Natural killer cell treated with Interleukin-12 subunit alpha and Interleukin-12 subunit beta and Interleukin-15 and Interleukin-18, amount 100 ng/mL, for 72 hours (primary cell): ENCODE measurements around the gene CD55. TPM values are rescaled to one million over a fixed set of nuclear protein-coding genes. Genes with fewer than 3 reads are reported as not detected.

Experiments
- ATAC-seq, 2 donors: fragments of 150-1000 bp; cut with Tn5 transposase in 1 of 2; sonication (Bioruptor Pico), chemical (Tn5 transposase) in 1 of 2; 2 replicates each; pipeline ENCODE4 v1.10.0; 2021
- DNase-seq: peaks from one replicate; pipeline ENCODE4 v3.0.0; 2022; ENCODE audit warnings: low spot score
- H3K27ac Mint-ChIP-seq, 2 donors: 1 replicate in 1 of 2; 2 replicates in 1 of 2; pipeline ENCODE4 v1.8.0; 2022; ENCODE audit warnings: mixed read lengths in 2 of 2, mild to moderate bottlenecking in 1 of 2, moderate library complexity in 1 of 2
- H3K27me3 Mint-ChIP-seq, 2 donors: 1 replicate in 1 of 2; 2 replicates in 1 of 2; pipeline ENCODE4 v1.8.0; 2022; ENCODE audit warnings: mixed read lengths in 2 of 2
- H3K36me3 Mint-ChIP-seq: one replicate; pipeline ENCODE4 v1.8.0; 2022; ENCODE audit warnings: mixed read lengths
- H3K4me1 Mint-ChIP-seq, 2 donors: 1 replicate in 1 of 2; 2 replicates in 1 of 2; pipeline ENCODE4 v1.8.0; 2022; ENCODE audit warnings: low read depth in 2 of 2, mixed read lengths in 2 of 2, mild to moderate bottlenecking in 1 of 2
- H3K4me3 Mint-ChIP-seq: one replicate; pipeline ENCODE4 v1.8.0; 2022; ENCODE audit warnings: mixed read lengths
- H3K9me3 Mint-ChIP-seq: 2 replicates; pipeline ENCODE4 v1.8.0; 2022; ENCODE audit warnings: mixed read lengths
- total RNA-seq, 2 donors: library from RNA; stranded (reverse); gene quantifications; one replicate each; pipeline ENCODE4 v1.2.3, GENCODE V29; 2022

Gene CD55
- 10 to 100 TPM; 41.5 to 84.0 TPM for total RNA-seq

- H3K9me3 Mint-ChIP-seq: no peaks in the 10 kb centered on the region
- peak within 1 kb of the TSS; percentile 91 for H3K4me3 Mint-ChIP-seq
- peak within 1 kb of the TSS; percentile 94 to 95 for H3K27ac Mint-ChIP-seq
- H3K27me3 Mint-ChIP-seq: peaks cover 0 to 3% of the 10 kb centered on the region in 2 donors
- peaks cover 29 to 35% of the 10 kb centered on the region in 2 donors for H3K4me1 Mint-ChIP-seq
- DNase-seq: peak; percentile 97
- peaks cover 6% of the 10 kb centered on the region for H3K36me3 Mint-ChIP-seq
- peak; percentile 96 for ATAC-seq
These were observed at the start of gene CD55 for GRCh38 chr1:207321079-207321789. Gene CD55 (plus strand): TSS chr1:207321678. CDS start chr1:207321766, 88 bp downstream.

DNA sequence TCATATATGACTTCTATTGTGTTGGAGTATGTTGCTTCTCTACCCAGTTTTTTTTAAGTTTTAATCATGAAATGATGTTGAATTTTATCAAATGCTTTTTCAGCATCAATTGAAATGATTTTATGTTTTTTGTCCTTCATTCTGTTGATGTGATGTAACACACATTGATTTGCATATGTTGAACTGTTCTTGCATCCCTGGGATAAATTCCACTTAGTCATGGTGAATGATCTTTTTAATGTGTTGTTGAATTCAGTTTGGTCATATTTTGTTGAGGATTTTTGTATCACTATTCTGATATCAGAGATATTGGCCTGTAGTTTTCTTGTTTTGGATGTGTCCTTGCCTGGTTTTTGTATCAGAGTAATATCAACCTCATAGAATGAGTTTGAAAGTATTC, 46.6 kb upstream of the CD55 start:
- DNase-seq: no peak
- no peaks in the 10 kb centered on the region for H3K4me1 Mint-ChIP-seq
- H3K9me3 Mint-ChIP-seq: peaks cover 5% of the 10 kb centered on the region
- H3K36me3 Mint-ChIP-seq: peaks cover 10% of the 10 kb centered on the region
- no peak overlapping the region for H3K27ac Mint-ChIP-seq
- H3K4me3 Mint-ChIP-seq: no peak overlapping the region
- ATAC-seq: no peak
- H3K27me3 Mint-ChIP-seq: peaks cover 29 to 36% of the 10 kb centered on the region in 2 donors

DNA sequence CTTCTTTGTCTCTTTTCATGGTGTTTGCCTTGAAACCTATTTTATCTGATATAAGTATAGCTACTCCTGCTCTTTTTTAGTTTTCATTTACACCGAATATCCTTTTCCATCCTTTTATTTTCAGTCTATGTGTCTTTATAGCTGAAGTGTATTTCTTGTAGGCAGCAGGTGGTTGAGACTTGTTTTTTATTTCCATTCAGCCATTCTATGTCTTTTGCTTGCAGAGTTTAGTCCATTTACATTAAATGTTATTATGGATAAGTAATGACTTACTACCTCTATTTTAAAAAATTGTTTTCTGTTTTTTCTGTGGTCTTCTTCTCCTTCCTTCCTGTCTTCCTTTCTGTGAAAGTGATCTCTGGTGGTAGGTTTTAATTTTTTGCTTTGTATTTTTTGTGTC, 45.0 kb upstream of the CD55 start:
- peaks cover 5% of the 10 kb centered on the region for H3K9me3 Mint-ChIP-seq
- peaks cover 10% of the 10 kb centered on the region for H3K36me3 Mint-ChIP-seq
- no peak overlapping the region for H3K4me3 Mint-ChIP-seq
- ATAC-seq (no peak), DNase-seq (no peak)
- no peaks in the 10 kb centered on the region for H3K4me1 Mint-ChIP-seq
- H3K27ac Mint-ChIP-seq: no peak overlapping the region
- peaks cover 29 to 41% of the 10 kb centered on the region in 2 donors for H3K27me3 Mint-ChIP-seq

DNA sequence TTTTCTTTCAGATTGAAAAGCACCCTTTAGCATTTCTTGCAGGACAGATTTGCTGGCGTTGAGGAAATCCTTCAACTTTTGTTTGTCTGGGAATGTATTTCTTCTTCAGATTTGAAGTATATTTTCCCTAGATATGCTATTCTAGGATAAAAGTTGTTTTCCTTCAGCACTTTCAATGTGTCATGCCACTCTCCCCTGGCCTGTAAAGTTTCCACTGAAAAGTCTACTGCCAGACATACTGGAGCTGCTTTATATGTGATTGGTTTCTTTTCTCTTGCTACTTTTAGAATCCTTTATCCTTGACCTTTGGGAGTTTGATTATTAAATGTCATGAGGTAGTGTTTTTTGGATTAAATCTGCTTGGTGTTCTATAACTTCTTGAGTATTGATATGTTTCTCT, 44.2 kb upstream of the CD55 start:
- Mint-ChIP-seq H3K4me1 (no peaks in the 10 kb centered on the region), H3K4me3 (no peak overlapping the region), H3K27ac (no peak overlapping the region), H3K36me3 (peaks cover 10% of the 10 kb centered on the region), H3K27me3 (peaks cover 31 to 44% of the 10 kb centered on the region in 2 donors), H3K9me3 (no peaks in the 10 kb centered on the region)
- no peak for ATAC-seq
- DNase-seq: no peak

GRCh38 chr1:207279652-207280051, 41.8 kb upstream of the CD55 start:
- Mint-ChIP-seq H3K4me1 (peaks cover 4 to 8% of the 10 kb centered on the region in 2 donors), H3K9me3 (no peaks in the 10 kb centered on the region), H3K36me3 (peaks cover 10% of the 10 kb centered on the region), H3K27me3 (peaks cover 29 to 33% of the 10 kb centered on the region in 2 donors), H3K27ac (no peak overlapping the region), H3K4me3 (no peak overlapping the region)
- no peak for ATAC-seq
- DNase-seq: no peak

GRCh38 chr1:207280706-207281105, 40.8 kb upstream of the CD55 start:
- H3K4me1 Mint-ChIP-seq: peaks cover 5 to 8% of the 10 kb centered on the region in 2 donors

GRCh38 chr1:207282058-207282457, 39.4 kb upstream of the CD55 start:
- no peak overlapping the region for H3K27ac Mint-ChIP-seq
- H3K27me3 Mint-ChIP-seq: peaks cover 13 to 17% of the 10 kb centered on the region in 2 donors
- H3K9me3 Mint-ChIP-seq: no peaks in the 10 kb centered on the region
- H3K4me3 Mint-ChIP-seq: no peak overlapping the region
- DNase-seq: no peak
- ATAC-seq: no peak
- peaks cover 5 to 8% of the 10 kb centered on the region in 2 donors for H3K4me1 Mint-ChIP-seq
- no peaks in the 10 kb centered on the region for H3K36me3 Mint-ChIP-seq

More at GRCh38 chr1:207280706-207281105, 40.8 kb upstream of the CD55 start:
- Mint-ChIP-seq H3K9me3 (no peaks in the 10 kb centered on the region), H3K36me3 (peaks cover 2% of the 10 kb centered on the region), H3K4me3 (no peak overlapping the region), H3K27me3 (peaks cover 21 to 22% of the 10 kb centered on the region in 2 donors), H3K27ac (no peak overlapping the region)
- ATAC-seq (no peak), DNase-seq (no peak)

DNA sequence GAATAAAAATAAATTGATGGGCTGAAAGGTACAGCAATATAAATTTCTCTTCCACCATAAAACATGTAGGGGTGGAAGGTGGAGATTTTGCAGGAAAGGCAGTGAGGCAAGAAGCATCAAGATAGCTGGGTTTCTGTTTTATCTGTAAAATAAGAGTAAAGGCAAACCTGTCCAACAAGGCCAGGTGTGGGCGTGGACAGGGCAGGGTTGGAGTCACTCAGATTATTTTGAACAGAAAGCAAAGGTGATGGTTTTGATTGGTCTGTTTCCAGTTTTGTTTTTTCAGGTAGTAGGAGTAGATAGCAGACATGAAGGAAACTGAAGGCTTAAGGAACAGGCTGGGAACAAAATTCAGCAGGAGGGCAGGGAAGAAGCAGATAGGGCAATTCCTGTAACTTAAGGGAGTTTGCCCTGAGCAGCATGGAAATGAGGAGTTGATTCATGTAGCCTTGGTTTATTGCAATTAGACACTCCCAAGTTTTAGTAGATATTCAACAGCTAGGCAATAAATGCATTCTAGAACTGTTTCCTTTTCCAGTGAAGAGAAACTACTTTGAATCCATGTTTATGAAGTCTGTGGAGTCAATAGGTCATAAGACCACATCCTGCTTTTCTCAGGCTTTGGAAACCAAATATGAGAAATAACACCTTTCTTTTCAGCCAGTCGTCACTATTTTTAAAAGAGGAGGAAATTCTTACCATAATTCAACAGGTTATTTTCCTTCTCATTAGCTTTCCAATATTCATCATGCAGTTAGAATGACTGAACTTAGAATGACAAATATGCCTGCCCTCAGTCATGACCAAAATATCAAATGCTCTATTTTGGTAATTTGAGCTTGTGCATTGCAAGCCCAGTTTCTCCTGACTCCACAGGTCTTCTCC, 38.7 kb upstream of the CD55 start:
- Mint-ChIP-seq H3K9me3 (no peaks in the 10 kb centered on the region), H3K27me3 (peaks cover 9 to 16% of the 10 kb centered on the region in 2 donors), H3K27ac (no peak overlapping the region), H3K4me3 (no peak overlapping the region), H3K36me3 (no peaks in the 10 kb centered on the region), H3K4me1 (peaks cover 5 to 8% of the 10 kb centered on the region in 2 donors)
- no peak for ATAC-seq
- no peak for DNase-seq

- Mint-ChIP-seq H3K27ac (no peak overlapping the region), H3K27me3 (peaks cover 9 to 21% of the 10 kb centered on the region in 2 donors), H3K36me3 (no peaks in the 10 kb centered on the region), H3K4me1 (peaks cover 5 to 8% of the 10 kb centered on the region in 2 donors), H3K9me3 (no peaks in the 10 kb centered on the region), H3K4me3 (no peak overlapping the region)
- DNase-seq (no peak), ATAC-seq (no peak)
These were observed 38.1 kb upstream of the CD55 start for GRCh38 chr1:207283421-207283820.

DNA sequence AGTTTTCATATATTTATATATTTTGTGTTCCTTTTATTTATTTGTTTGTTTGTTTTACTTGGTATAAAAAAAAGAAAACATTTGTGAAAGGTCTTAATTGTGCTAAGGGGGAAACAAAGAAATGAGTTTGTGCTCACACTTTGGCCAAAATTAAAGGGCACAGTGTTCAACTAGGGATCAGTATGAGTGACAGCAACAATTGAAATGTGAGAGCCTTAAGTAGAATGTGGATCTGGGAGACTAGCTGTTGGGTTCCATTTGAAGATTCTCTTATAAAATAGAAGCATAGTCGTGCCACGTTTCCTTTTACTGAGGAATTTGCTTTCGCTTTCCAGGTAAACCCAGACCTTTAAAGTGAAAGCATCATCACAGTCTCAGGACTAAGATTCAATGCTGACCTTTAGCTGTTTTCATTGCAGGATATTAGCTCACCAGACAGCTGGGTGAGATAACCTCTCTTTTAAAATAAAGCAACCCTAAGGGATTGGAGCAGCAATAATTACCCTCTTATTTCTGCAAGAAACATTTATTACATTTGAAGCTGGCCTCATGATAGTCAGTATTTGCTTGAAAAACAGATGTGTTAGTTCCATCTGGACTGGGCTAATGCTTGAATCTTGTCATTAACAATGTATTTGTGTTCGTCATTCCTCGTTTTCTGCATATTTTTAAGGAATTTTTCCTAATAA, 37.1 kb upstream of the CD55 start:
- ATAC-seq: no peak
- peaks cover 5 to 8% of the 10 kb centered on the region in 2 donors for H3K4me1 Mint-ChIP-seq

DNA sequence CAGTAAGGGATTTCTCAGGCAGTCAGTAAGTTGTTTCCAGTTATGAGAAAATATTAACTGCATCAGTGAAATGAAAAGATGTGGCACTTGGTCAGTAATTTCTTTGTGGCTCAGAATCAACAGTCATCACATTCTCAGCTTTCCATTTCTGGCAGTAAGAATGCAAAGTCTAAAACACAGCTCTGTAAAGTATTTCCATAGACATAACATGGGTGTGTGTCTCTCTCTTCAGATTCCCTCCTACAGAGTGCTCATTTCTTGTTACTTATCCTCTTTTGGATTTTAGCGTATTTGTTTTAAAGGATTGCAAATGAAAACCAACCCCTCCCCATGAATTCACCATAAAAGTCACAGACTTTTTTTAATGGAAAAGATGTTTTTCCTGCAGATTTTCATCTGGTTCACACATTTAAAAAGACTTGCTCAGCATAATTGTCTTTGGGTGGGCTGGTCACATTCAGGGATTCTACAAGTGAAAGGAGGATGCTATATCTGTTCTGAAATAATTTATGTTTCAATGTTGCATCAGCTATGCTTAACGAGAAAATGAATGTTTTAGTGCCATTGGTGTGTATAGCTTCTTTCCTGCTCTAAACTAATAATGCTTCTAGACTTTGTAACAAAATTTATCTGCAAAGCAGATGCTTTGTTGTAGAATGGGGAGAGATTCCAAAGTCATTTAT, 34.6 kb upstream of the CD55 start:
- H3K27ac Mint-ChIP-seq: no peak overlapping the region
- peaks cover 5% of the 10 kb centered on the region for H3K9me3 Mint-ChIP-seq
- H3K27me3 Mint-ChIP-seq: peaks cover 0 to 21% of the 10 kb centered on the region in 2 donors
- H3K4me3 Mint-ChIP-seq: no peak overlapping the region
- ATAC-seq (no peak), DNase-seq (no peak)
- peaks cover 5 to 8% of the 10 kb centered on the region in 2 donors for H3K4me1 Mint-ChIP-seq
- H3K36me3 Mint-ChIP-seq: no peaks in the 10 kb centered on the region

More for the DNA sequence above, 37.1 kb upstream of the CD55 start:
- Mint-ChIP-seq H3K4me3 (no peak overlapping the region), H3K27me3 (peaks cover 9 to 21% of the 10 kb centered on the region in 2 donors), H3K27ac (no peak overlapping the region), H3K36me3 (no peaks in the 10 kb centered on the region), H3K9me3 (no peaks in the 10 kb centered on the region)
- no peak for DNase-seq

DNA sequence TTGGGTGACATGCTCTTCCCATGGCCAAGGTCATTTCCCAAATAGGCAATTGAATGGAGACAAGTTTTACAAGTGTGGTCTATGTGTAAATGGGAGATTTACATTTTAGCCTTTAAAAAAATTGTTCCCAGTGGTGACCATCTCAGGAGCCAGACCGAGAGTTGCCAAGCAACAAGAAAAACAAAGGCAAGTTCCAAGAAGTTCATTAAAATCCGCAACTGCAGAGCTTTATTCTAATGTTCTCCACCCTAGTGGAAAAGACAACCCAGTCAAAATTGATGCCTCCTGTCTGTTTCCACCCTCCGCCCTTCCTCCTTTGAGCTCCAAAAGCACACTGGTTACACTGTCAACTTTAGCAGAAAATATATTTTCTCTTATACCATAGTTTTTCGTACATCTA, 33.2 kb upstream of the CD55 start:
- Mint-ChIP-seq H3K9me3 (peaks cover 5% of the 10 kb centered on the region), H3K4me3 (no peak overlapping the region), H3K27ac (no peak overlapping the region), H3K27me3 (peaks cover 0 to 18% of the 10 kb centered on the region in 2 donors), H3K36me3 (no peaks in the 10 kb centered on the region), H3K4me1 (peaks cover 0 to 5% of the 10 kb centered on the region in 2 donors)
- ATAC-seq (no peak), DNase-seq (no peak)

- ATAC-seq (no peak), DNase-seq (no peak)
- no peaks in the 10 kb centered on the region for H3K4me1 Mint-ChIP-seq
- H3K4me3 Mint-ChIP-seq: no peak overlapping the region
- peaks cover 5% of the 10 kb centered on the region for H3K9me3 Mint-ChIP-seq
- H3K36me3 Mint-ChIP-seq: no peaks in the 10 kb centered on the region
- H3K27me3 Mint-ChIP-seq: peaks cover 0 to 18% of the 10 kb centered on the region in 2 donors
- no peak overlapping the region for H3K27ac Mint-ChIP-seq
These were observed 31.7 kb upstream of the CD55 start for GRCh38 chr1:207289756-207290155.
